VCaP (cell line): ENCODE data around the gene GLTP.

Experiments used
- H3K27ac ChIP-seq: fragments of 450-650 bp; 2 replicates; pipeline ENCODE4 v1.5.1; 2017
- CTCF ChIP-seq: fragments of 450-650 bp; conservative IDR thresholded peaks from 2 replicates; pipeline ENCODE4 v1.5.1; 2017; ENCODE audit warnings: mild to moderate bottlenecking, moderate library complexity

The GLTP gene

GRCh38 chr12:109915171-109916040, 35.1 kb upstream of the GLTP start:
- peak overlapping the region; percentile 49 for H3K27ac ChIP-seq
- no peak for TF ChIP-seq CTCF

- TF ChIP-seq CTCF = no peak
- peak overlapping the region; percentile 49 for H3K27ac ChIP-seq
Measured at GRCh38 chr12:109914461-109914860, 34.1 kb upstream of the GLTP start.

GRCh38 chr12:109912855-109913321, 32.5 kb upstream of the GLTP start:
- TF ChIP-seq CTCF = no peak
- no peak overlapping the region for H3K27ac ChIP-seq

GRCh38 chr12:109910969-109911348, 30.6 kb upstream of the GLTP start:
- TF ChIP-seq CTCF = peak; percentile 26; the same call in 1 of the 2 replicates

GRCh38 chr12:109910254-109910968, 30.1 kb upstream of the GLTP start:
- H3K27ac ChIP-seq = no peak overlapping the region
- TF ChIP-seq CTCF = no peak

More at GRCh38 chr12:109910969-109911348, 30.6 kb upstream of the GLTP start:
- H3K27ac ChIP-seq = no peak overlapping the region

- TF ChIP-seq CTCF = no peak
- H3K27ac ChIP-seq = no peak overlapping the region
Measured at GRCh38 chr12:109905301-109905700, 25.0 kb upstream of the GLTP start.

GRCh38 chr12:109902891-109903418, 22.6 kb upstream of the GLTP start:
- no peak overlapping the region for H3K27ac ChIP-seq
- TF ChIP-seq CTCF = no peak
